Retina (tissue), 1 donor: ENCODE measurements around the gene PYROXD2.

Experiments used
- DNase-seq: peaks from one replicate; pipeline ENCODE4 v3.0.0-alpha.2; 2016

PYROXD2 gene

GRCh38 chr10:98411768-98412167 is 3.2 kb downstream of the PYROXD2 start:
- DNase-seq: no peak

DNA sequence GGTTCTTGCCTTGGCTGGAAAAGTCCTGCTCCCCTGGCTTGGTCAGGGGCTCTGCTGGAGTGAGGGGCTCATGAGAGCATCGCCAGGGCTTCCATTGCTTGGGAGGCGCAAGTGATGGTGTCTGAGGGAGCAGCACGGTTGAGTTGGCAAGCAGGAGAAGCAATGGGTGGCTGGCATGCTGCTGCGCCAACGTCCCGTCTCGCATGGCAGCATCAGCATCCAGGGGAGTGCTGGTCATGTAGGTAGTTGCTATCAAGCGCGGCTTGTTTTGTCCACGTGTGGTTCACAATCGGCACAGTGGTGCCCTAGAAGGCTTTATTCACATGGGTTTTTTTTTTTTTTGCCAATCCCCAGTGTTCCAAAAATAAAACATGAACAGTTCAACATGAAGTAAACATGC is 3.8 kb downstream of the PYROXD2 start:
- DNase-seq: no peak

GRCh38 chr10:98410759-98411158 is 4.2 kb downstream of the PYROXD2 start:
- no peak for DNase-seq

- no peak for DNase-seq
These were observed 4.7 kb downstream of the PYROXD2 start for GRCh38 chr10:98410135-98410743.

- DNase-seq: no peak
These were observed 6.2 kb downstream of the PYROXD2 start for GRCh38 chr10:98408799-98409198.

- DNase-seq: no peak
These were observed 7.2 kb downstream of the PYROXD2 start for GRCh38 chr10:98407744-98408241.

GRCh38 chr10:98407017-98407743 is 7.8 kb downstream of the PYROXD2 start:
- no peak for DNase-seq

DNA sequence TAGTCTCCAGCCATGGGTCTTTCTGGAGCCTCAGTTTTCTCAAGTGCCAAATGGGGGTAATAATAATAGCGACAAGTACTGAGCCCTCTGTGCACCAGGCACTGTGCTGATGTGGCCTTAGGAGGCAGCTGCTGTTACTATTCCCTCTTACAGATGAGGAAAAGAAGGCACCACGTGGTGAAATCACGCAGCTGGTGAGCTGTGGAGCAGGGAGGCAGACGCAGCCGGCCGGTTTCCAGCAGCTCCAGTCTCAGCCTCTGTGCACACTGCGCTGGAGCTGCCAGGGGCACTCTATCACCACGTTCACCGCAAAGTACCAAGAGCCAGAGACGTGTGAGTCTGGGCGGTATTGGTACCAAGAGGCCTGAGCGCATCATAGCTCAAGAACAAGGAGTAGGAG is 9.6 kb downstream of the PYROXD2 start:
- DNase-seq: no peak

DNA sequence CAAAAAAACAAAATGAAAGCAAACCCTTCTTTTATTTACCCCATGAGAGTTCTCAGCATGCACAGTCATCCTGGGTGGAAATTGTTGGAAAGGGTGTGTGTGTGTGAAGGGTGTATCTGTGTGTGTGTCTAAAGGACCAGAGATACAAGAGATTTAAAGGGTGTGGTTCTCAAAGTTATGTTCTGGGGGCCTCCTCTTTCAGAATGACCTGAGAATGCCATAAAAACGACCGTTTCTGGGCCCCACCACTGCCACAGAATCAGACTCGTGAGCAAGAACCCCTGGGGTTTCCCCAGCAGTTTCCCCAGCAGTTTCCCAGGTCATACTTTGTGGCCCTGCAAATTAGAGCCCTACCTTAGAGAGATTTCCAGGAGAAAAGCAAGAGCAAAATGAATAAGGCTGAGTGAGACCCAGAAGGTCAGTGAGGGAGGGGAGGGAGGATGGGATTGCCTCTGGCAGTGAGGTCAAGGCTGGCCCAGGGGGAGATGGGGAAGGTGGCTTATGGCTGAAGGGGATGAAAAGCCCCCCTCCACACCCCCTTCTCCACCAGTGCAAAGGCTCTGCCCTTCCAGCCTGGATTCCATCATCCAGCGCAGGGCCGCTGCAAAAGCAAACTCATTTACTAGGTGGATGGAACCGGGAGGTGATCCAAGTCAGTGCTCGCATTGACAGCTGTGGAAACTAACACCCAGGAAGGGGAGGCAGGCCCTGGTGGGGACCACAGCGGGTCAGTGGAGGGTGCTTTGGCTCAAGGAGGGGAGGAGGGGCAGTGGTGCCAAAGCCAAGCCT is 10.2 kb downstream of the PYROXD2 start:
- no peak for DNase-seq

DNA sequence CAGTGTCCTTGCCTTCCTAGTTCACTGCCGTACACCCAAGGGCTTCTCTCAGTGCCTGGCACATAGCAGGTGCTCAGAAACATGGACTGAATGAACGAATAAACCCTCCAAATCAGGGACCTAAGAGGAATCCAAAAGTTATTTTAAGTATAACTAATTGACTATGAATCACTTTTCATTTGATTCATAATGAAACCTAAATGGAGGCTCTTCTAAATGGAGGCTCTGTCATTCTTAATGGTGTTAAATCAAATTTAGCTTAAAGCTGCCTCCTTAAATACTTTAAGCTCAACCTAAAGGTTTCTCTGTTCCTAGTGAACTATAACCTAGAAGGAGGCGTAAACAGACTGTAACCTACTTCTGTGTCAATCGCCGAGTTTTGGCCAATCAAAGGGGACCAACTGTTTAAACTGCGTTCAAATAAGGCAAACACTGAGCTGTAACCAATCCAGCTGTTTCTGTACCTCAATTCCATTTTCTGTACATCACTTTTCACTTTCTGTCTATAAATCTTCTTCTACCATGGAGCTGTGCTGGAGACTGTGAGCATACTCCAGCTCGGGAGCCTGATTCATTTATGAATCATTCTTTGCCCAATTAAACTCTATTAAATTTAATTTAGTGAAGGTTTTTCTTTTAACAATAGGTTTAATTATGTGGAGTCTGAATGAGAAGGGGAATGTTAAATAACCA is 11.0 kb downstream of the PYROXD2 start:
- DNase-seq: no peak

DNA sequence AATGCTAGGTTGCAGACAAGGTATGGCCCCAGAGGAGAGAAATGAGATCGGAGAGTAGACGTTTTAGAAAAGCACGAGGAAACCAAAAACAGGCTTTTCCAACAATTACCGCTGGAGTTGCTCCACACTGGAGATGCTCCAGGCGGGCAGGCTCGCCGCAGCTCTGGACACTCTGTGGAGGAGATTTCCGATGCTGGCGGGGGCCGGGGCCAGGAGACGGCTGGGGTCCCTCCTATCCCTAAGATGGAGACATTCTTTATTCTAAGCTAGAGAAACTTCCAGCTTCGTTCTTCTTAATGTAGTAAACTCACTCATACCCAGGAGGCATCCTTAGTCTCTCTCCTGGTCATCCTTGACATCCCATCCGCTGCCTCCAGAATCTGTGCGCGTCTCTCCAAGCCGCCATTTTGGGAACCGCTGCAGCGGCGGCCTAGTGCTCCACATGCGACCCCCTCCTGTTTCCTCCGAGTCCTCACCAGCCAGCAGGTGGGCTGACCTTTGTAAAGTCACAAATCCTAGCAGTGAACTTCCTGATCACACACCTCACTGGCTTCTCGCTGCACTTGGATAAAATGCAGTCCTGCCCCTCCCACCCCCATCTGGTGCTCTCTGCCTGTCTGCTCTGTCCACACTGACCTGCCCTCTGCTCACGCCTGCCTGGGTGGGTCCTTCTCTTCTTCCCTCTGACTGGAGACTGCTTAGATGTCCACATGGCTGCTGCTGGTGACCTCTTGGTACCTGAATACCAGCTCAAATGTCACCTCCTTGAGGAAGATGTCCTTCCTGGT is 11.9 kb downstream of the PYROXD2 start:
- no peak for DNase-seq

DNA sequence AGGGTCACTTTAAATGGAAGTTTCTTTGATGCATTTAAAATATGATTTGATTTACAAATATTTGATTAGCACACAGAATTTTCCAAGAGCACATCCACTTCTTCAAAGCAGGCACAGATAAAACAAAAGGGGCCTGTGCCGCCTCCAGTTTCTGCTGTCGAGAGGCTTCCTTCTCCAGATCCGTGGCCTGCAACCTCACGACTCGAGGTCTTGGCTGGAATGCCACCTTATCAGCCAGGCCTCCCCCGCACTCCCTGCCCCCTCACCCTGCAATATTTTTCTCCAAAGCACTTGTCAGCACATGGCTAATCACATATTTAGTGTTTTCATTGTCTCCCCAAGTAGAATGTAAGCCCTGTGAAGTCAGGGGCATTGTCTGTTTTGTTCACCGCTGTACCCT is 12.5 kb downstream of the PYROXD2 start:
- no peak for DNase-seq

GRCh38 chr10:98400482-98400881 is 14.5 kb downstream of the PYROXD2 start:
- no peak for DNase-seq

- no peak for DNase-seq
These were observed 15.2 kb downstream of the PYROXD2 start for GRCh38 chr10:98399784-98400183.

GRCh38 chr10:98397089-98397600 is 17.8 kb downstream of the PYROXD2 start:
- DNase-seq: no peak

GRCh38 chr10:98396096-98397063 is 18.6 kb downstream of the PYROXD2 start:
- DNase-seq: no peak

- DNase-seq: no peak
These were observed 20.0 kb downstream of the PYROXD2 start for GRCh38 chr10:98394851-98395440.

GRCh38 chr10:98391578-98391991 is 23.4 kb downstream of the PYROXD2 start:
- DNase-seq: no peak

DNA sequence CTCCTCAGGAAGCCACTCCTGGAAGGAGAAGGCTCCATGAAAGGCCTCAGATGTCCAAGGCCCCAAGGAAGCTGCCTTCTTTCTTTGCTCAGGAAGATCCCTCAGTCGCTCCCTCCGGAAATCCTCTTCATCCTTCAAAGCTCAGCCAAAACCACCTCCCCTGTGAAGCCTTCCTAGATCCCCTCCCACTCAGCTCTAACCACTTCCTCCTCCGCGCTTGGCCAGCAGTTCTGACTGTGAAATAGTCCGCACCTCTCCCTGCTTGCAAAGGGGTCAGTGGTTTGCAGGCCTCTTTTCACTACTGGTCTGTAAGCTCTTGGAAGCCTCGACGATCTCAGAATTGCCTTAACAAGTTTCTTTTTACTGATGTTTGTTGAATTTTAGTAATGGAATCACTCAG is 23.9 kb downstream of the PYROXD2 start:
- no peak for DNase-seq

GRCh38 chr10:98390406-98390805 is 24.6 kb downstream of the PYROXD2 start:
- DNase-seq: no peak
